H1 (cell line): Measurements from ENCODE around the gene GJD4. TPM values are rescaled to one million over a fixed set of nuclear protein-coding genes. Genes with fewer than 3 reads are reported as not detected.

Experiments used
- CTCF ChIA-PET: fragments of 300-600 bp; sonication (Branson Sonifier 250); formaldehyde crosslinking; loops from one replicate; lab custom pipeline; 2021; ENCODE audit not compliant: partially characterized antibody; lab: Charles Lee
- POLR2A ChIA-PET: fragments of 300-600 bp; sonication (Branson Sonifier 250); formaldehyde crosslinking; loops from one replicate; lab custom pipeline; 2021; ENCODE audit warnings: inconsistent platforms; ENCODE audit not compliant: partially characterized antibody; lab: Charles Lee
- DNase-seq, 2 experiments: peaks; one replicate each; pipeline versions ENCODE4 v3.0.0 to v3.0.0-alpha.2; 2010 to 2022; ENCODE audit warnings: low spot score in 2 of 2, low read depth in 1 of 2, mixed read lengths in 1 of 2
- FAIRE-seq: peaks from 2 replicates; lab custom pipeline; 2011; peaks lifted over from hg19 to GRCh38; lab: Jason Lieb, UNC
- H2AFZ ChIP-seq: 2 replicates; pipeline ENCODE4 v1.8.1; 2012; ENCODE audit warnings: low read length, inconsistent platforms
- H2AK5ac ChIP-seq: 2 replicates; pipeline ENCODE4 v1.6.1; 2013; ENCODE audit warnings: low read depth, low read length
- H2BK120ac ChIP-seq: replicated peaks from 2 replicates; pipeline ENCODE3; 2013; ENCODE audit warnings: low read depth, low read length, inconsistent platforms
- H2BK12ac ChIP-seq: 2 replicates; pipeline ENCODE4 v1.6.1; 2013; ENCODE audit warnings: low read depth, low read length
- H2BK15ac ChIP-seq: 2 replicates; pipeline ENCODE4 v1.6.1; 2013; ENCODE audit warnings: low read length
- H2BK20ac ChIP-seq: 2 replicates; pipeline ENCODE4 v1.6.1; 2013; ENCODE audit warnings: low read length
- H2BK5ac ChIP-seq: 2 replicates; pipeline ENCODE4 v1.6.1; 2013; ENCODE audit warnings: low read depth, low read length
- H3K14ac ChIP-seq: 2 replicates; pipeline ENCODE4 v1.6.1; 2013; ENCODE audit warnings: inconsistent platforms; ENCODE audit not compliant: insufficient read length
- H3K18ac ChIP-seq: 2 replicates; pipeline ENCODE4 v1.6.1; 2013; ENCODE audit warnings: low read length; ENCODE audit errors: extremely low read depth
- H3K23ac ChIP-seq: 2 replicates; pipeline ENCODE4 v1.6.1; 2013; ENCODE audit warnings: inconsistent platforms; ENCODE audit not compliant: insufficient read length
- H3K23me2 ChIP-seq: 2 replicates; pipeline ENCODE4 v1.6.1; 2013; ENCODE audit warnings: low read depth, low read length
- H3K27ac ChIP-seq: 2 replicates; pipeline ENCODE4 v1.6.1; 2011; ENCODE audit warnings: low read depth, low read length, inconsistent platforms
- H3K27me3 ChIP-seq, 4 experiments: replicated peaks in 1 of 4; 1 replicate in 1 of 4; 2 replicates in 3 of 4; pipeline versions ENCODE4 v1.6.1 to v1.8.1; 2011 to 2013; ENCODE audit warnings: low read length in 3 of 4, mild to moderate bottlenecking in 3 of 4, inconsistent platforms in 2 of 4, mixed read lengths in 2 of 4, moderate library complexity in 1 of 4; ENCODE audit not compliant: control insufficient read depth in 3 of 4, insufficient read depth in 3 of 4; ENCODE audit errors: extremely low read depth in 1 of 4
- H3K36me3 ChIP-seq, 4 experiments: 2 replicates each; pipeline versions ENCODE4 v1.6.1 to v1.8.1; 2011 to 2013; ENCODE audit warnings: mild to moderate bottlenecking in 4 of 4, low read length in 3 of 4, moderate library complexity in 2 of 4, control low read depth in 1 of 4, inconsistent platforms in 1 of 4; ENCODE audit not compliant: insufficient read depth in 4 of 4, control insufficient read depth in 2 of 4
- H3K4ac ChIP-seq: replicated peaks from 2 replicates; pipeline ENCODE3; 2013; ENCODE audit warnings: low read length, low read depth, mixed read lengths, inconsistent platforms; ENCODE audit not compliant: insufficient read length
- H3K4me1 ChIP-seq, 4 experiments: replicated peaks in 1 of 4; 1 replicate in 1 of 4; 2 replicates in 3 of 4; pipeline versions ENCODE4 v1.6.1 to v1.8.1; 2011 to 2013; ENCODE audit warnings: low read length in 3 of 4, inconsistent platforms in 2 of 4, mixed read lengths in 1 of 4; ENCODE audit not compliant: insufficient read depth in 4 of 4, control insufficient read depth in 3 of 4
- H3K4me2 ChIP-seq, 2 experiments: 2 replicates each; pipeline versions ENCODE4 v1.6.1 to v1.8.1; 2011 to 2013; ENCODE audit warnings: low read depth in 2 of 2, low read length in 2 of 2, control low read depth in 1 of 2, inconsistent platforms in 1 of 2, mild to moderate bottlenecking in 1 of 2; ENCODE audit not compliant: insufficient read depth in 1 of 2
- H3K4me3 ChIP-seq, 4 experiments: fragments of 200-600, 300-600 bp in 1 of 4; sonication (generic), shearing (Covaris generic), sonication (Bioruptor Twin) in 1 of 4; 2 replicates each; pipeline versions ENCODE4 v1.5.1 to v1.8.1; 2011 to 2016; ENCODE audit warnings: low read length in 4 of 4, low read depth in 3 of 4, control low read depth in 2 of 4, inconsistent platforms in 2 of 4, mild to moderate bottlenecking in 2 of 4, mixed read lengths in 1 of 4, moderate library complexity in 1 of 4; ENCODE audit not compliant: insufficient read depth in 2 of 4; ENCODE audit errors: extremely low read depth in 1 of 4
- H3K56ac ChIP-seq: replicated peaks from 2 replicates; pipeline ENCODE3; 2013; ENCODE audit warnings: low read depth, mild to moderate bottlenecking, mixed read lengths, low read length, inconsistent platforms; ENCODE audit not compliant: insufficient read length
- H3K79me1 ChIP-seq: 2 replicates; pipeline ENCODE4 v1.6.1; 2013; ENCODE audit warnings: low read depth, low read length, control low read depth
- H3K79me2 ChIP-seq, 2 experiments: 2 replicates each; pipeline versions ENCODE4 v1.6.1 to v1.8.1; 2012 to 2013; ENCODE audit warnings: low read length in 2 of 2, mild to moderate bottlenecking in 2 of 2, inconsistent platforms in 1 of 2; ENCODE audit not compliant: insufficient read depth in 2 of 2, control insufficient read depth in 1 of 2
- H3K9ac ChIP-seq, 4 experiments: replicated peaks in 1 of 4; 1 replicate in 1 of 4; 2 replicates in 3 of 4; pipeline versions ENCODE4 v1.6.1 to v1.8.1; 2011 to 2013; ENCODE audit warnings: low read depth in 3 of 4, low read length in 3 of 4, control low read depth in 2 of 4, mild to moderate bottlenecking in 2 of 4, moderate library complexity in 2 of 4, inconsistent platforms in 1 of 4; ENCODE audit errors: extremely low read depth in 1 of 4
- H3K9me3 ChIP-seq, 2 experiments: 2 replicates each; pipeline versions ENCODE4 v1.6.1 to v1.8.1; 2012 to 2013; ENCODE audit warnings: mild to moderate bottlenecking in 2 of 2, moderate library complexity in 2 of 2, control low read depth in 1 of 2, inconsistent platforms in 1 of 2, low read depth in 1 of 2, low read length in 1 of 2, mixed read lengths in 1 of 2; ENCODE audit not compliant: insufficient read depth in 2 of 2
- H4K20me1 ChIP-seq, 2 experiments: replicated peaks in 1 of 2; 2 replicates each; pipeline versions ENCODE3 to v1.8.1; 2011 to 2013; ENCODE audit warnings: inconsistent platforms in 2 of 2, low read length in 2 of 2, mild to moderate bottlenecking in 1 of 2; ENCODE audit not compliant: insufficient read depth in 2 of 2, control insufficient read depth in 1 of 2
- H4K5ac ChIP-seq: 2 replicates; pipeline ENCODE4 v1.6.1; 2013; ENCODE audit warnings: low read length, low read depth, mixed read lengths, inconsistent platforms; ENCODE audit not compliant: insufficient read length
- H4K8ac ChIP-seq: 2 replicates; pipeline ENCODE4 v1.8.0; 2013; ENCODE audit warnings: mild to moderate bottlenecking, moderate library complexity, low read length, inconsistent platforms; ENCODE audit not compliant: insufficient read depth; ENCODE audit errors: extremely low read depth
- H4K91ac ChIP-seq: replicated peaks from 2 replicates; pipeline ENCODE3; 2013; ENCODE audit warnings: low read length, mixed read lengths, inconsistent platforms; ENCODE audit not compliant: insufficient read length
- ATF3 ChIP-seq: IDR thresholded peaks from 2 replicates; pipeline ENCODE4 v1.6.1; 2011; ENCODE audit warnings: low read depth, mild to moderate bottlenecking, low read length; ENCODE audit not compliant: insufficient read depth
- CHD1 ChIP-seq: IDR thresholded peaks from 2 replicates; pipeline ENCODE4 v1.6.1; 2012; ENCODE audit warnings: low read depth, low read length, improper control_type of control experiment
- CHD2 ChIP-seq: IDR thresholded peaks from 2 replicates; pipeline ENCODE4 v1.6.1; 2012; ENCODE audit warnings: low read length, improper control_type of control experiment
- CTBP2 ChIP-seq: IDR thresholded peaks from 2 replicates; pipeline ENCODE4 v1.7.0; 2011; ENCODE audit warnings: borderline replicate concordance, mild to moderate bottlenecking, moderate library complexity, mixed read lengths, low read length; ENCODE audit not compliant: insufficient read depth, insufficient read length
- CTCF ChIP-seq, 3 experiments: IDR thresholded peaks; 1 replicate in 2 of 3; 2 replicates in 1 of 3; pipeline versions ENCODE4 v1.5.1 to v1.6.1; 2011; ENCODE audit warnings: low read length in 3 of 3, mild to moderate bottlenecking in 3 of 3, inconsistent platforms in 2 of 3, low read depth in 1 of 3, moderate library complexity in 1 of 3; ENCODE audit not compliant: insufficient read depth in 1 of 3; ENCODE audit errors: control extremely low read depth in 1 of 3
- HDAC6 ChIP-seq: IDR thresholded peaks from one replicate; pipeline ENCODE4 v1.7.1; 2012; ENCODE audit warnings: low read depth, mild to moderate bottlenecking, inconsistent platforms, low read length, moderate library complexity
- JUN ChIP-seq: IDR thresholded peaks from 2 replicates; pipeline ENCODE4 v1.6.1; 2011; ENCODE audit warnings: low read depth, mild to moderate bottlenecking, improper control_type of control experiment, low read length
- KDM1A ChIP-seq: fragments of 200-600, 300-600 bp; sonication (generic); IDR thresholded peaks from 2 replicates; pipeline ENCODE4 v1.7.1; 2016; ENCODE audit warnings: mild to moderate bottlenecking, low read length, borderline replicate concordance
- MAFK ChIP-seq: IDR thresholded peaks from 2 replicates; pipeline ENCODE4 v1.6.1; 2012; ENCODE audit warnings: low read depth, mild to moderate bottlenecking, improper control_type of control experiment, low read length
- SIX5 ChIP-seq: IDR thresholded peaks from 2 replicates; pipeline ENCODE4 v1.6.1; 2011; ENCODE audit warnings: mild to moderate bottlenecking, low read depth, low read length
- TBP ChIP-seq: IDR thresholded peaks from 2 replicates; pipeline ENCODE4 v1.6.1; 2011; ENCODE audit warnings: low read depth, low read length, improper control_type of control experiment
- WGBS, 2 experiments: shearing (Covaris generic) in 1 of 2; methylation state at CpG; one replicate each; pipeline versions ENCODE4 v1.1.6 to v1.1.7; 2013 to 2015; ENCODE audit warnings: low lambda C conversion rate in 2 of 2, mixed read lengths in 2 of 2, inconsistent platforms in 1 of 2, low coverage in 1 of 2, missing lambda C conversion rate in 1 of 2; ENCODE audit not compliant: insufficient replicate concordance in 2 of 2, insufficient coverage in 1 of 2, insufficient read length in 1 of 2; ENCODE audit errors: extremely low coverage in 1 of 2, missing lambda C conversion rate in 1 of 2; 5-methylcytosine and 5-hydroxymethylcytosine counted together
- polyA plus RNA-seq, 7 experiments: library from polyadenylated mRNA; depleted of rRNA in 3 of 7; stranded (reverse) in 5 of 7; unstranded in 2 of 7; fragments of >200 nt in 5 of 7; fragments of 200-250 nt in 2 of 7; gene quantifications; 1 replicate in 5 of 7; 2 replicates in 1 of 7; 4 replicates in 1 of 7; pipeline versions ENCODE4 v1.2.1 to v1.2.3, GENCODE V29; 2011 to 2013; ENCODE audit warnings: missing spikeins in 2 of 7, mixed read lengths in 2 of 7
- total RNA-seq: library from RNA; stranded (reverse); fragmentation: NEBNext Ultra II Directional; extraction: Animal tissue kit (Norgen Biotek cat#: 25700); gene quantifications from 2 replicates; pipeline ENCODE4 v1.2.1, GENCODE V29; 2021

The GJD4 gene
- total and polyA plus RNA-seq, 2 of the 8 experiments (the other 6 are each of a cell fraction or from before 2014, with no cell fraction given) = not detected

GRCh38 chr10:35592441-35592840, 12.7 kb upstream of the GJD4 start:
- no peak overlapping the region for H4K8ac ChIP-seq
- WGBS, 2 experiments = 90% methylated on average over 4 of the region's 4 CpGs; no CpG with 5 or more reads in 1 of the 2 experiments
- H2AFZ ChIP-seq = no peak overlapping the region
- H3K79me2 ChIP-seq = no peaks in the 10 kb centered on the region
- peaks cover 5% of the 10 kb centered on the region; the same call in 1 of the 2 replicates for H3K23me2 ChIP-seq
- H2BK20ac ChIP-seq = no peak overlapping the region
- no peaks in the 10 kb centered on the region for H3K27me3 ChIP-seq
- H4K20me1 ChIP-seq = no peaks in the 10 kb centered on the region
- DNase-seq = no peak
- H3K18ac ChIP-seq = no peak overlapping the region
- no peak overlapping the region for H3K14ac ChIP-seq
- H3K4ac ChIP-seq = no peak overlapping the region
- H3K4me2 ChIP-seq = no peak overlapping the region
- no peak overlapping the region for H2BK120ac ChIP-seq
- H3K56ac ChIP-seq = no peak overlapping the region
- no peak overlapping the region for H4K5ac ChIP-seq
- no peak overlapping the region for H3K9ac ChIP-seq
- no peaks in the 10 kb centered on the region for H3K79me1 ChIP-seq
- CTCF ChIA-PET = interaction anchor here (0.8 to 2.3 kb wide), 6 partner anchors 8 to 1133 kb away, joined by 3 to 8 read pairs (median 5); no protein-coding TSS in a partner anchor
- no peak overlapping the region for H2AK5ac ChIP-seq
- H3K36me3 ChIP-seq = no peaks in the 10 kb centered on the region
- no peak overlapping the region for H3K4me3 ChIP-seq
- H4K91ac ChIP-seq = no peak overlapping the region
- no peak overlapping the region for H2BK12ac ChIP-seq
- H3K23ac ChIP-seq = no peak overlapping the region
- peaks cover 6 to 18% (median 11%) of the 10 kb centered on the region in 4 experiments; a peak in 6 of 7 replicates for H3K4me1 ChIP-seq
- no peak overlapping the region for H2BK5ac ChIP-seq
- FAIRE-seq = no peak
- POLR2A ChIA-PET = interaction anchor here (1.3 kb wide), 1 partner anchor 19 kb away, joined by 3 read pairs; no protein-coding TSS in a partner anchor
- H3K9me3 ChIP-seq = peaks cover 6 to 12% of the 10 kb centered on the region in 2 experiments
- no peak overlapping the region for H2BK15ac ChIP-seq
- no peak overlapping the region for H3K27ac ChIP-seq
- TF ChIP-seq TBP = no peak
- no peak for TF ChIP-seq CTBP2
- TF ChIP-seq KDM1A = no peak
- no peak for TF ChIP-seq SIX5
- no peak for TF ChIP-seq CHD1
- TF ChIP-seq JUN = no peak
- TF ChIP-seq MAFK = no peak
- TF ChIP-seq ATF3 = no peak
- TF ChIP-seq CHD2 = no peak
- TF ChIP-seq HDAC6 = no peak
- no peak for TF ChIP-seq CTCF (IDR thresholded peaks at IDR 0.05; ENCODE audit: control extremely low read depth in 1 of 3, insufficient read depth in 1 of 3, low read depth in 1 of 3, low read length in 3 of 3)
